HCT116 (cell line): ENCODE measurements around the gene TOR2A. TPM values are rescaled to one million over a fixed set of nuclear protein-coding genes. Genes with fewer than 3 reads are reported as not detected.

ENCODE experiments used
- ATAC-seq: fragments of 200-7000 bp; cut with Tn5 transposase; 2 replicates; pipeline ENCODE4 v1.9.1; 2020; ENCODE audit warnings: mild to moderate bottlenecking, moderate library complexity
- BruUV-seq: library from RNA; stranded (reverse); fragments of 400-500 nt; replicated peaks from 2 replicates; lab custom pipeline; 2021; lab: Mats Ljungman, UMichigan
- CTCF ChIA-PET: fragments of 300-600 bp; sonication (Branson Sonifier 250); formaldehyde crosslinking; loops from one replicate; lab custom pipeline; 2021; ENCODE audit warnings: antibody characterized with exemption; lab: Charles Lee
- POLR2A ChIA-PET: fragments of 300-600, 350-600 bp; sonication (Branson Sonifier 250); formaldehyde crosslinking; loops from one replicate; lab custom pipeline; 2021; ENCODE audit warnings: antibody characterized with exemption; lab: Charles Lee
- RAD21 ChIA-PET, 2 experiments: fragments of 300-600 bp; sonication (Branson Sonifier 250); formaldehyde crosslinking; loops; one replicate each; lab custom pipeline; 2023; ENCODE audit warnings: low total read pairs in 2 of 2; ENCODE audit not compliant: uncharacterized antibody in 2 of 2, unreplicated experiment in 2 of 2, low non-redundant PET in 1 of 2; lab: Charles Lee
- DNase-seq: peaks from one replicate; pipeline ENCODE4 v3.0.0-alpha.2; 2010; ENCODE audit warnings: low read depth, low spot score
- H2AFZ ChIP-seq: fragments of 200-600 bp; shearing (Covaris generic), sonication (generic); 2 replicates; pipeline ENCODE4 v1.6.1; 2017; ENCODE audit warnings: low read depth, mixed run types, mixed read lengths, antibody characterized with exemption, low read length; ENCODE audit not compliant: poor library complexity, severe bottlenecking
- H3K27ac ChIP-seq: 2 replicates; pipeline ENCODE4 v1.5.1; 2012; ENCODE audit warnings: low read depth, low read length
- H3K27me3 ChIP-seq: fragments of 200-600 bp; sonication (generic); 2 replicates; pipeline ENCODE4 v1.6.1; 2016; ENCODE audit warnings: mixed run types, low read length, mixed read lengths; ENCODE audit not compliant: insufficient read depth
- H3K36me3 ChIP-seq, 2 experiments: fragments of 200-500 bp in 1 of 2; fragments of 200-600 bp in 1 of 2; sonication (Bioruptor generic) in 1 of 2; sonication (generic) in 1 of 2; 2 replicates each; pipeline versions ENCODE4 v1.5.1 to v1.6.1; 2014 to 2016; ENCODE audit warnings: low read length in 2 of 2, inconsistent platforms in 1 of 2, mixed read lengths in 1 of 2, mixed run types in 1 of 2; ENCODE audit not compliant: insufficient read depth in 2 of 2, control insufficient read depth in 1 of 2
- H3K4me1 ChIP-seq, 2 experiments: fragments of 200-600 bp in 1 of 2; sonication (generic) in 1 of 2; 2 replicates each; pipeline versions ENCODE4 v1.5.1 to v1.6.1; 2012 to 2017; ENCODE audit warnings: low read length in 2 of 2, inconsistent platforms in 1 of 2, mild to moderate bottlenecking in 1 of 2, mixed read lengths in 1 of 2, mixed run types in 1 of 2, moderate library complexity in 1 of 2; ENCODE audit not compliant: insufficient read depth in 2 of 2, control insufficient read depth in 1 of 2
- H3K4me2 ChIP-seq: fragments of 200-600 bp; sonication (generic); 2 replicates; pipeline ENCODE4 v1.6.1; 2017; ENCODE audit warnings: mixed run types, low read length, mixed read lengths
- H3K4me3 ChIP-seq, 2 experiments: fragments of 200-600 bp in 1 of 2; sonication (generic) in 1 of 2; replicated peaks in 1 of 2; 2 replicates each; pipeline ENCODE4 v1.5.1; 2011 to 2016; ENCODE audit warnings: low read length in 2 of 2, control low read depth in 1 of 2, low read depth in 1 of 2, mild to moderate bottlenecking in 1 of 2, mixed read lengths in 1 of 2, mixed run types in 1 of 2
- H3K79me2 ChIP-seq: fragments of 200-600 bp; sonication (generic); 2 replicates; pipeline ENCODE4 v1.6.1; 2017; ENCODE audit warnings: mild to moderate bottlenecking, mixed run types, low read length, moderate library complexity, mixed read lengths; ENCODE audit not compliant: insufficient read depth
- H3K9ac ChIP-seq: fragments of 200-600 bp; sonication (generic); 2 replicates; pipeline ENCODE4 v1.6.1; 2016; ENCODE audit warnings: low read length, mixed read lengths
- H3K9me2 ChIP-seq: fragments of 200-600 bp; sonication (generic), shearing (Covaris generic); 2 replicates; pipeline ENCODE4 v1.6.1; 2017; ENCODE audit warnings: mixed run types, mild to moderate bottlenecking, moderate library complexity; ENCODE audit not compliant: insufficient read depth
- H3K9me3 ChIP-seq, 2 experiments: fragments of 200-500 bp in 1 of 2; fragments of 200-600 bp in 1 of 2; sonication (Bioruptor generic) in 1 of 2; sonication (generic) in 1 of 2; 2 replicates each; pipeline ENCODE4 v1.6.1; 2014 to 2017; ENCODE audit warnings: low read length in 2 of 2, mixed read lengths in 2 of 2, inconsistent platforms in 1 of 2, low read depth in 1 of 2, mild to moderate bottlenecking in 1 of 2, mixed run types in 1 of 2, moderate library complexity in 1 of 2; ENCODE audit not compliant: control insufficient read depth in 1 of 2, insufficient read depth in 1 of 2
- H4K20me1 ChIP-seq: fragments of 200-600 bp; sonication (generic), shearing (Covaris generic); 2 replicates; pipeline ENCODE4 v1.6.1; 2017; ENCODE audit warnings: mixed run types, mild to moderate bottlenecking, moderate library complexity; ENCODE audit not compliant: insufficient read depth
- ATF3 ChIP-seq: IDR thresholded peaks from 2 replicates; pipeline ENCODE4 v1.6.1; 2012
- CBX3 ChIP-seq: IDR thresholded peaks from 2 replicates; pipeline ENCODE4 v1.6.1; 2012; ENCODE audit warnings: low read depth
- CEBPB ChIP-seq: IDR thresholded peaks from 2 replicates; pipeline ENCODE4 v1.6.1; 2012; ENCODE audit warnings: low read depth
- ELF1 ChIP-seq: IDR thresholded peaks from 2 replicates; pipeline ENCODE4 v1.6.1; 2012; ENCODE audit warnings: low read depth, borderline replicate concordance
- EZH2phosphoT487 ChIP-seq: fragments of 200-600 bp; IDR thresholded peaks from 2 replicates; pipeline ENCODE4 v1.6.1; 2018; ENCODE audit warnings: antibody characterized with exemption, borderline replicate concordance
- FOSL1 ChIP-seq: IDR thresholded peaks from 2 replicates; pipeline ENCODE4 v1.6.1; 2012; ENCODE audit warnings: low read depth
- JUND ChIP-seq: IDR thresholded peaks from 2 replicates; pipeline ENCODE4 v1.6.1; 2012
- POLR2AphosphoS5 ChIP-seq: IDR thresholded peaks from 2 replicates; pipeline ENCODE4 v1.6.1; 2011; ENCODE audit warnings: mild to moderate bottlenecking, low read depth, low read length, moderate library complexity
- SP1 ChIP-seq: IDR thresholded peaks from 2 replicates; pipeline ENCODE4 v1.6.1; 2012; ENCODE audit warnings: low read depth
- SRF ChIP-seq: IDR thresholded peaks from 2 replicates; pipeline ENCODE4 v1.6.1; 2012; ENCODE audit warnings: low read depth
- TCF7L2 ChIP-seq: IDR thresholded peaks from 2 replicates; pipeline ENCODE4 v1.7.0; 2011; ENCODE audit warnings: borderline replicate concordance, inconsistent platforms; ENCODE audit not compliant: insufficient read depth, insufficient read length; ENCODE audit errors: extremely low read depth
- ZNF274 ChIP-seq: fragments of 200-500 bp; sonication (Bioruptor generic); IDR thresholded peaks from 2 replicates; pipeline ENCODE4 v1.6.1; 2014; ENCODE audit warnings: mild to moderate bottlenecking, low read depth, low read length, inconsistent platforms
- intact Hi-C: fragments of 100-400 bp; cut with micrococcal nuclease; formaldehyde crosslinking; loops from 2 replicates; pipeline ENCODE4 v1.10.0; 2022
- total RNA-seq: library from RNA; stranded (reverse); gene quantifications from one replicate; pipeline ENCODE4 v1.2.1, GENCODE V29; 2021; ENCODE audit not compliant: unreplicated experiment

Gene TOR2A
- total RNA-seq, 1 experiment from 2014 or later: 12.0 TPM

- no TSS peak for BruUV-seq
- Histone ChIP-seq H3K36me3 (no peaks in the 10 kb centered on the region), H3K4me3 (no peak overlapping the region), H4K20me1 (no peaks in the 10 kb centered on the region), H2AFZ (no peak overlapping the region), H3K4me2 (no peak overlapping the region), H3K4me1 (no peaks in the 10 kb centered on the region), H3K9me3 (no peaks in the 10 kb centered on the region), H3K27ac (no peak overlapping the region), H3K9ac (no peak overlapping the region), H3K79me2 (no peaks in the 10 kb centered on the region), H3K27me3 (no peaks in the 10 kb centered on the region; the same call in 1 of the 2 replicates), H3K9me2 (no peaks in the 10 kb centered on the region)
- DNase-seq: no peak
- RAD21 ChIA-PET: no interaction called here
- intact Hi-C loops: no loop called here
- no peak for ATAC-seq
- POLR2A ChIA-PET: no interaction called here
- TF ChIP-seq FOSL1 (no peak), SRF (no peak), ZNF274 (no peak), ELF1 (no peak), TCF7L2 (no peak)
- CTCF ChIA-PET: no interaction called here
These were observed 26.4 kb upstream of the TOR2A start for GRCh38 chr9:127761491-127761956.

- Histone ChIP-seq H3K27ac (no peak overlapping the region), H3K4me3 (no peak overlapping the region), H3K9ac (no peak overlapping the region), H3K79me2 (no peaks in the 10 kb centered on the region), H3K9me3 (no peaks in the 10 kb centered on the region), H3K4me1 (no peaks in the 10 kb centered on the region), H2AFZ (no peak overlapping the region), H3K4me2 (no peak overlapping the region), H3K36me3 (no peaks in the 10 kb centered on the region), H3K27me3 (no peaks in the 10 kb centered on the region; the same call in 1 of the 2 replicates), H3K9me2 (no peaks in the 10 kb centered on the region), H4K20me1 (no peaks in the 10 kb centered on the region)
- POLR2A ChIA-PET: no interaction called here
- CTCF ChIA-PET: no interaction called here
- TF ChIP-seq POLR2AphosphoS5: no peak
- TF ChIP-seq CBX3: no peak
- TF ChIP-seq SRF: no peak
- no peak for TF ChIP-seq ATF3
- no peak for TF ChIP-seq EZH2phosphoT487
- TF ChIP-seq JUND: no peak
- TF ChIP-seq SP1: no peak
- TF ChIP-seq CEBPB: no peak
- RAD21 ChIA-PET: no interaction called here
- DNase-seq (no peak), ATAC-seq (no peak)
- intact Hi-C loops: no loop called here
- no TSS peak for BruUV-seq
These were observed 26.0 kb upstream of the TOR2A start for GRCh38 chr9:127761061-127761460.
